Mucosa of rectum (tissue), 2 donors: ENCODE data around the gene PACSIN2.
"Not testable (repeated sequence)": the region's sequence is repeated elsewhere in the genome, so short reads cannot be mapped to it uniquely, and the experiment has no call there.

ENCODE experiments used
- H3K27ac ChIP-seq, 2 donors: one replicate each; pipeline ENCODE4 v1.7.0; 2013; ENCODE audit warnings: inconsistent platforms in 2 of 2, low read depth in 2 of 2, low read length in 2 of 2
- H3K27me3 ChIP-seq, 2 donors: one replicate each; pipeline ENCODE4 v1.7.0; 2013; ENCODE audit warnings: low read length in 2 of 2; ENCODE audit not compliant: control insufficient read depth in 2 of 2, insufficient read depth in 2 of 2
- H3K36me3 ChIP-seq, 2 donors: one replicate each; pipeline ENCODE4 v1.7.0; 2013; ENCODE audit warnings: low read length in 2 of 2; ENCODE audit not compliant: control insufficient read depth in 2 of 2, insufficient read depth in 2 of 2
- H3K4me1 ChIP-seq, 2 donors: one replicate each; pipeline ENCODE4 v1.7.0; 2013; ENCODE audit warnings: low read length in 2 of 2, mild to moderate bottlenecking in 1 of 2; ENCODE audit not compliant: control insufficient read depth in 2 of 2, insufficient read depth in 2 of 2
- H3K4me3 ChIP-seq, 2 donors: one replicate each; pipeline ENCODE4 v1.7.0; 2013; ENCODE audit warnings: low read length in 2 of 2
- H3K9ac ChIP-seq, 2 donors: one replicate each; pipeline ENCODE4 v1.7.0; 2013; ENCODE audit warnings: low read length in 2 of 2, low read depth in 1 of 2, mild to moderate bottlenecking in 1 of 2
- H3K9me3 ChIP-seq, 2 donors: one replicate each; pipeline ENCODE4 v1.7.0; 2013; ENCODE audit warnings: low read length in 2 of 2; ENCODE audit not compliant: control insufficient read depth in 2 of 2
- donor health status: healthy.
- donor health status: Normal muscosa, but diverticular disease.

PACSIN2 gene

GRCh38 chr22:42970029-42970428 is 44.9 kb downstream of the PACSIN2 start:
- H3K9ac ChIP-seq, result no peak overlapping the region
- no peak overlapping the region for H3K4me3 ChIP-seq
- no peaks in the 10 kb centered on the region for H3K27me3 ChIP-seq
- H3K9me3 ChIP-seq, result no peaks in the 10 kb centered on the region
- no peak overlapping the region for H3K27ac ChIP-seq
- peaks cover 5 to 6% of the 10 kb centered on the region in 2 donors for H3K36me3 ChIP-seq
- H3K4me1 ChIP-seq, result peaks cover 16 to 30% of the 10 kb centered on the region in 2 donors

DNA sequence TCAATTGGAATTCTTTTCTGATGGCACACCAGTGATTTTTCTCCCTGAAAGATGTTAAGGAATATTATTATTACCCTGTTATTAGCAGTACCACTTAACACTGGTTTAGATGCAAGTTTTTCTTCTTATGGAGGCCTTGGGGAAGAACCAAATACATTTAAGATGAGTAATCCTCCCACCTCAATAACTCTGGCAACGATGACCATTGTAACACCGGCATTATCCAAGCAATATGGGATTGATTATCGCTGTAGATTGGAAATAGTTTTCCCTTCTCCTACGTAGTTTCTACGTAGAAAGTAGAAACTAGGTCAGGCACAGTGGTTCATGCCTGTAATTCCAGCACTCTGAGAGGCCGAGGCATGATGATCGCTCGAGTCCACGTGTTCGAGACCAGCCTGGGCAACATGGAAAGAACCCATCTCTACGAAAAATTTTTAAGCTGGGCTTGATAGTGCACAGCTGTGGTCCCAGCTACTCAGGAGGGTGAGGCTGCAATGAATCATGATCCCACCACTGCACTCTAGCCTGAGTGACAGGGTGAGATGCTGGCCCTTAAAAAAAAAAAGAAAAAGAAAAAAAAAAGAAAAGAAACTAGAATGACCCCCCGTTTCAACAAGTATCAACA is 45.5 kb downstream of the PACSIN2 start:
- Histone ChIP-seq H3K36me3 (peaks cover 5 to 6% of the 10 kb centered on the region in 2 donors), H3K27me3 (no peaks in the 10 kb centered on the region), H3K9me3 (no peaks in the 10 kb centered on the region), H3K27ac (no peak overlapping the region), H3K9ac (no peak overlapping the region), H3K4me1 (peaks cover 16 to 25% of the 10 kb centered on the region in 2 donors), H3K4me3 (no peak overlapping the region)

DNA sequence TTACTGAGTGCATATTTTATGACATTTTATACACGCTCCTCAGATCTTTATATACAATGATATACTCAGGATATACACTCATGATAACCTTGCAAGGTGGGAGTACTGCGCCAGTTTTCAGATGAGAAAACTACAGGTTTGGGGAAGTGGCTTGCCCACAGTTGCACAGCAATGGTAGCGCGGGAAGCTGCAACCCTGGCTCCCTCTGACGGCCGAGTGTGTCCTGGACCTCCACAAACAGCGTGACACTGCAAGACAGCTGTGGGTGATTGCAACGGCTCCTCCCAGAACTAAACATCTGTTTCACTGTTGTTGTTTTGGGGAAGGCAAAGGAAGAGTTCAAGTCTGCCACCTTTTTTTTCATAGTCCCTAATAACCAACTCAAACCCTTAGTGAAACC is 47.0 kb downstream of the PACSIN2 start:
- H3K9me3 ChIP-seq, result no peaks in the 10 kb centered on the region
- H3K9ac ChIP-seq, result no peak overlapping the region
- no peak overlapping the region for H3K27ac ChIP-seq
- peaks cover 11 to 20% of the 10 kb centered on the region in 2 donors for H3K4me1 ChIP-seq
- H3K36me3 ChIP-seq, result peaks cover 6 to 9% of the 10 kb centered on the region in 2 donors
- H3K27me3 ChIP-seq, result no peaks in the 10 kb centered on the region
- no peak overlapping the region for H3K4me3 ChIP-seq

GRCh38 chr22:42967005-42967404 is 47.9 kb downstream of the PACSIN2 start:
- no peaks in the 10 kb centered on the region for H3K9me3 ChIP-seq
- no peak overlapping the region for H3K4me3 ChIP-seq
- H3K4me1 ChIP-seq, result peaks cover 12 to 19% of the 10 kb centered on the region in 2 donors
- no peak overlapping the region for H3K9ac ChIP-seq
- H3K27me3 ChIP-seq, result no peaks in the 10 kb centered on the region
- H3K27ac ChIP-seq, result no peak overlapping the region
- H3K36me3 ChIP-seq, result peaks cover 6 to 9% of the 10 kb centered on the region in 2 donors

DNA sequence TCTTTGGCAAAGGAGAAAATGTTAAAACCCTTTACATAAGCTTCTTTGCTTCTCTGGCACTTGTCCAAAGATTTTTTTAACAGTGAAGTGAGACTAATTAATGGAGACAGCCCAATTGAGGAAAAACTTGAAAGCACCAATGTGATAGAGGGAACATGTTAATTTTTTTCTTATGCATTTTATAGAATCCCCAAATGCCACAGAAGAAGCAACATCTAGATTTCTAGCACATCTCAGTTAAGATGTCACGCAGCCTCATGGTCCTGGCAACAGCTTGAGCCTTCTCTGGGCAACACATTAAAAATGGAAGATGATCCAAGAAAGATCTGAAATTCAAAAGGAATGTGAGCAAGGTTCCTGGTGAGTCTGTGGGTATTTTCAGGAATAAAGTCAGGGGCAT is 48.5 kb downstream of the PACSIN2 start:
- Histone ChIP-seq H3K4me3 (no peak overlapping the region), H3K36me3 (peaks cover 6 to 9% of the 10 kb centered on the region in 2 donors), H3K27me3 (no peaks in the 10 kb centered on the region), H3K9me3 (no peaks in the 10 kb centered on the region), H3K27ac (no peak overlapping the region), H3K9ac (no peak overlapping the region), H3K4me1 (peaks cover 15 to 23% of the 10 kb centered on the region in 2 donors)

GRCh38 chr22:42964994-42965699 is 49.8 kb downstream of the PACSIN2 start:
- Histone ChIP-seq H3K36me3 (peaks cover 6 to 9% of the 10 kb centered on the region in 2 donors), H3K4me3 (no peak overlapping the region), H3K4me1 (peaks cover 22 to 35% of the 10 kb centered on the region in 2 donors), H3K27me3 (no peaks in the 10 kb centered on the region), H3K9ac (no peak overlapping the region), H3K27ac (no peak overlapping the region), H3K9me3 (no peaks in the 10 kb centered on the region)

GRCh38 chr22:42963231-42963595 is 51.7 kb downstream of the PACSIN2 start:
- Histone ChIP-seq H3K27ac (peak overlapping the region; percentile 69 to 86), H3K4me1 (peaks cover 34 to 48% of the 10 kb centered on the region in 2 donors)

DNA sequence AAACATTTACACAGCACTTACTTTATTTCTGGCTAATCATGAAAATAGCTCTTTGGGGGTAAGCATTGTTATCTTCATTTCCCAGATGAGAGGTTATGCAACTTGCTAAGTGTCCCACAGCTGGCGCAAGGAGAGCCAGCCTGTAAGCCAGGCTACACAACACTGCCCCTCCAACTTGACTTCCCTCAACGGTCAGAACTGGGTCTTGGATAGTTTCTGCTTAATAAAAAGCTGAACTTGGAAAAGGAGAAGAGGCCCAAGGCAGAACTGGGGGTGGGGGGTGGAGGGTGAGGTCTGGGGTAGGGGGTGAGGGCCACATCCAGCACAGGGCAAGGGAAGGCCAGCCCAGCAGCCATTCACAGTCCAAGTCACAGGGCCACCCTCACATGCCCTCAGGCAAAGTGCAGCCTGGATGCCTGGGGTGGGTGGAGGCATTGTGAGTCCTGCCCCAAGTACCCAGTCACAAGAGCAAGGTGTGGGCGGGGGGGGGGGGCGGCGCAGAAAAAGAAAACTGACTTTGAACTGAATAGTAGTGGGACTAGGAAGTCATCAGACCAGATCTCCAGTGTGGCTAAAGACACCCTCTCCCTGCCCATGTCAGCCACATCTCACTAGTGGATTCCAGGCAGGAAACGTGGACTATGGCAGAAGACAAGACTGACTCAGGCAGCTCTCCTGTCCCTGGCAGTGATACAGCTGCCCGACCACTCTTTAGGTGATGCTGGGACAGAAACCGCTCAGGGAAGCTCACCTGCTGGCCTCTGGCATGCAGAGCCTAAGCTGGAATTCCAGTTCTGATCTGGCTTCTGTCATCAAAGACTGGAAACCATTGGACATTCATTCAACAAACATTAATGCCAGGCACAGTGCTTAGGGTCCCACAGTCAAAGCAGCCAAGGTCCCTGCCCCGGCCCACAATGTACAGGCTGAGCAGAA is 52.4 kb downstream of the PACSIN2 start:
- H3K9me3 ChIP-seq, result no peaks in the 10 kb centered on the region
- H3K4me1 ChIP-seq, result peaks cover 34 to 48% of the 10 kb centered on the region in 2 donors
- H3K4me3 ChIP-seq, result no peak overlapping the region
- H3K27ac ChIP-seq, result peak overlapping the region; percentile 69 to 86
- no peaks in the 10 kb centered on the region for H3K27me3 ChIP-seq
- peaks cover 3 to 6% of the 10 kb centered on the region in 2 donors for H3K36me3 ChIP-seq
- H3K9ac ChIP-seq, result peak overlapping the region in 1 of 2 donors; percentile 52

More at GRCh38 chr22:42963231-42963595, 51.7 kb downstream of the PACSIN2 start:
- Histone ChIP-seq H3K27me3 (no peaks in the 10 kb centered on the region), H3K36me3 (peaks cover 0 to 6% of the 10 kb centered on the region in 2 donors), H3K4me3 (no peak overlapping the region), H3K9ac (peak overlapping the region in 1 of 2 donors; percentile 52), H3K9me3 (no peaks in the 10 kb centered on the region)

DNA sequence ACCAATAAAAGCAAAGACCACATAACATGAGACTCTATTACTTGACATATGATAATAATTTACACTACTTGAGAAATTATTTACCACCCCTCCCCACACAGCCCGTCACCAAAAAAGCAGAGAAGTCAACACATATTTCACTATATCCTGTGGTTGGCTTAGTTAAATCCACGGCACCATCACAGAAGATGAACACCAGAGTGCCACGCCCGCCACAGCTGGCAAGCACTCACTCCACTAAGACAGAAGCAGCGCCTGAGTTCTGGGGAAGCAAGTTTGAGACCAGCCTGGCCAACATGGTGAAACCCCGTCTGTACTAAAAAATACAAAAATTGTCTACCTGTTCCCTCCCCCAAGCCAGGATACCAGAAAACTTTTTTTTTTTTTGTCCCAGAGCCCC is 53.1 kb downstream of the PACSIN2 start:
- H3K4me3 ChIP-seq, result no peak overlapping the region

DNA sequence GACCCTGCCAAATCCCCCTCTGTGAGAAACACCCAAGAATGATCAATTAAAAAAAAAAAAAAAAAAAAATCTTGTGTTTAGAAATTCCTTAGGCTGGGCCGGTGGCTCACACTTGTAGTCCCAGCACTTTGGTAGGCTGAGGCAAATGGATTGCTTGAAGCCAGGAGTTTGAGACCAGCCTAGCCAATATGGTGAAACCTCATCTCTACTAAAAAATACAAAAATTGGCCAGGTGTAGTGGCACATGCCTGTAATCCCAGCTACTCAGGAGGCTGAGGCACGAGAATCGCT is 53.6 kb downstream of the PACSIN2 start:
- H3K27ac ChIP-seq, result peak overlapping the region; percentile 63 to 86
- not testable (repeated sequence) for H3K36me3 ChIP-seq, H3K9me3 ChIP-seq, H3K9ac ChIP-seq, H3K4me3 ChIP-seq, H3K27me3 ChIP-seq
- H3K4me1 ChIP-seq, result peaks cover 34 to 48% of the 10 kb centered on the region in 2 donors

More for the DNA sequence above, 53.1 kb downstream of the PACSIN2 start:
- Histone ChIP-seq H3K27me3 (no peaks in the 10 kb centered on the region), H3K9ac (no peak overlapping the region), H3K27ac (peak overlapping the region; percentile 63 to 86), H3K4me1 (peaks cover 34 to 48% of the 10 kb centered on the region in 2 donors), H3K36me3 (peaks cover 3 to 6% of the 10 kb centered on the region in 2 donors), H3K9me3 (no peaks in the 10 kb centered on the region)
